ENCODE results near the gene EHBP1. TPM values are rescaled to one million over a fixed set of nuclear protein-coding genes. Genes with fewer than 3 reads are reported as not detected.

EHBP1 gene
- total and polyA plus RNA-seq, 2 donors (not counting 3 experiments of a cell fraction or from before 2014, with no cell fraction given) = 8.4 to 34.8 TPM

- POLR2A ChIA-PET = no interaction called here
- DNase-seq (ENCODE audit: low read depth, low spot score) = no peak
Measured at GRCh38 chr2:62801814-62802523, 96.5 kb downstream of the EHBP1 start.

GRCh38 chr2:62803961-62804360 is 98.4 kb downstream of the EHBP1 start:
- H3K4me3 ChIP-seq (replicated peaks in 1 of 3; ENCODE audit: insufficient read depth in 1 of 3, low read depth in 1 of 3, low read length in 3 of 3) = no peak overlapping the region
- H3K27ac ChIP-seq (ENCODE audit: insufficient read depth, low read depth, low read length) = no peak overlapping the region
- H3K27me3 ChIP-seq (ENCODE audit: control insufficient read depth in 2 of 2, insufficient read depth in 2 of 2, low read length in 2 of 2) = no peaks in the 10 kb centered on the region
- FAIRE-seq (no peak), DNase-seq (ENCODE audit: low read depth, low spot score) (no peak)
- H3K9me1 ChIP-seq (replicated peaks; ENCODE audit: control insufficient read depth, extremely low read depth, insufficient read depth, low read length) = no peaks in the 10 kb centered on the region
- no peaks in the 10 kb centered on the region for H3K4me1 ChIP-seq (ENCODE audit: control insufficient read depth, extremely low read depth, insufficient read depth, low read length)
- TF ChIP-seq FOS (IDR thresholded peaks at IDR 0.05; ENCODE audit: borderline replicate concordance, insufficient read depth, low read length) = no peak
- TF ChIP-seq, protein P1, sequence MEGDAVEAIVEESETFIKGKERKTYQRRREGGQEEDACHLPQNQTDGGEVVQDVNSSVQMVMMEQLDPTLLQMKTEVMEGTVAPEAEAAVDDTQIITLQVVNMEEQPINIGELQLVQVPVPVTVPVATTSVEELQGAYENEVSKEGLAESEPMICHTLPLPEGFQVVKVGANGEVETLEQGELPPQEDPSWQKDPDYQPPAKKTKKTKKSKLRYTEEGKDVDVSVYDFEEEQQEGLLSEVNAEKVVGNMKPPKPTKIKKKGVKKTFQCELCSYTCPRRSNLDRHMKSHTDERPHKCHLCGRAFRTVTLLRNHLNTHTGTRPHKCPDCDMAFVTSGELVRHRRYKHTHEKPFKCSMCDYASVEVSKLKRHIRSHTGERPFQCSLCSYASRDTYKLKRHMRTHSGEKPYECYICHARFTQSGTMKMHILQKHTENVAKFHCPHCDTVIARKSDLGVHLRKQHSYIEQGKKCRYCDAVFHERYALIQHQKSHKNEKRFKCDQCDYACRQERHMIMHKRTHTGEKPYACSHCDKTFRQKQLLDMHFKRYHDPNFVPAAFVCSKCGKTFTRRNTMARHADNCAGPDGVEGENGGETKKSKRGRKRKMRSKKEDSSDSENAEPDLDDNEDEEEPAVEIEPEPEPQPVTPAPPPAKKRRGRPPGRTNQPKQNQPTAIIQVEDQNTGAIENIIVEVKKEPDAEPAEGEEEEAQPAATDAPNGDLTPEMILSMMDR (IDR thresholded peaks at IDR 0.05; ENCODE audit: extremely low read depth in 1 of 2, insufficient read depth in 1 of 2, low read depth in 1 of 2, low read length in 2 of 2) = no peak
- TF ChIP-seq POLR2A (IDR thresholded peaks at IDR 0.05; ENCODE audit: low read depth, low read length) = no peak
- TF ChIP-seq JUN (IDR thresholded peaks at IDR 0.05; ENCODE audit: borderline replicate concordance, insufficient read depth, insufficient read length, low read depth) = no peak
- no peak for TF ChIP-seq GATA2 (IDR thresholded peaks at IDR 0.05; ENCODE audit: insufficient read depth, insufficient read length, low read depth, low read length)
- TF ChIP-seq EZH2 (IDR thresholded peaks at IDR 0.05; ENCODE audit: borderline replicate concordance, low read depth, low read length, severe bottlenecking) = no peak
- TF ChIP-seq POLR2AphosphoS5 (IDR thresholded peaks at IDR 0.05; ENCODE audit: insufficient read depth, low read depth, low read length) = no peak
- TF ChIP-seq, protein P2, sequence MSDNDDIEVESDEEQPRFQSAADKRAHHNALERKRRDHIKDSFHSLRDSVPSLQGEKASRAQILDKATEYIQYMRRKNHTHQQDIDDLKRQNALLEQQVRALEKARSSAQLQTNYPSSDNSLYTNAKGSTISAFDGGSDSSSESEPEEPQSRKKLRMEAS (IDR thresholded peaks at IDR 0.05; ENCODE audit: insufficient read depth, insufficient read length) = no peak
- no peak for TF ChIP-seq MYC (IDR thresholded peaks at IDR 0.05; ENCODE audit: low read depth, low read length)
- H3K9ac ChIP-seq (replicated peaks; ENCODE audit: extremely low read depth, insufficient read depth, low read length) = no peak overlapping the region
- no peak overlapping the region for H3K4me2 ChIP-seq (ENCODE audit: insufficient read depth, low read length)
- ChIA-PET POLR2A (no interaction called here), CTCF (no interaction called here)
- H3K9me3 ChIP-seq (replicated peaks; ENCODE audit: control insufficient read depth, insufficient read depth, low read length) = no peaks in the 10 kb centered on the region
- intact Hi-C loops (cut with micrococcal nuclease) (no loop called here), dilution Hi-C loops (cut with MboI; ENCODE audit: extremely low pct_ligation_motif_present, low sequenced_read_pairs) (no loop called here)
- no peaks in the 10 kb centered on the region for H3K36me3 ChIP-seq (ENCODE audit: control insufficient read depth in 2 of 2, extremely low read depth in 1 of 2, insufficient read depth in 2 of 2, low read length in 2 of 2)
- no peaks in the 10 kb centered on the region for H3K79me2 ChIP-seq (ENCODE audit: control insufficient read depth, insufficient read depth, low read length)
- H4K20me1 ChIP-seq (replicated peaks; ENCODE audit: control insufficient read depth, extremely low read depth, insufficient read depth, low read length) = no peaks in the 10 kb centered on the region
- no TSS peak for BruUV-seq (replicated peaks)
- H2AFZ ChIP-seq (ENCODE audit: low read depth, low read length) = no peak overlapping the region

More at GRCh38 chr2:62801814-62802523, 96.5 kb downstream of the EHBP1 start:
- Histone ChIP-seq H3K4me3 (replicated peaks in 1 of 3; ENCODE audit: insufficient read depth in 1 of 3, low read depth in 1 of 3, low read length in 3 of 3) (no peak overlapping the region), H3K9ac (replicated peaks; ENCODE audit: extremely low read depth, insufficient read depth, low read length) (no peak overlapping the region), H3K27ac (ENCODE audit: insufficient read depth, low read depth, low read length) (no peak overlapping the region), H4K20me1 (replicated peaks; ENCODE audit: control insufficient read depth, extremely low read depth, insufficient read depth, low read length) (no peaks in the 10 kb centered on the region), H3K9me3 (replicated peaks; ENCODE audit: control insufficient read depth, insufficient read depth, low read length) (no peaks in the 10 kb centered on the region), H2AFZ (ENCODE audit: low read depth, low read length) (no peak overlapping the region), H3K79me2 (ENCODE audit: control insufficient read depth, insufficient read depth, low read length) (no peaks in the 10 kb centered on the region), H3K27me3 (ENCODE audit: control insufficient read depth in 2 of 2, insufficient read depth in 2 of 2, low read length in 2 of 2) (no peaks in the 10 kb centered on the region), H3K4me1 (ENCODE audit: control insufficient read depth, extremely low read depth, insufficient read depth, low read length) (no peaks in the 10 kb centered on the region), H3K36me3 (ENCODE audit: control insufficient read depth in 2 of 2, extremely low read depth in 1 of 2, insufficient read depth in 2 of 2, low read length in 2 of 2) (no peaks in the 10 kb centered on the region), H3K4me2 (ENCODE audit: insufficient read depth, low read length) (no peak overlapping the region), H3K9me1 (replicated peaks; ENCODE audit: control insufficient read depth, extremely low read depth, insufficient read depth, low read length) (no peaks in the 10 kb centered on the region)
- no peak for FAIRE-seq
- CTCF ChIA-PET = interaction anchor here (1.7 kb wide), 1 partner anchor 345 kb away, joined by 4 read pairs; no protein-coding TSS in a partner anchor
- no TSS peak for BruUV-seq (replicated peaks)
- intact Hi-C loops (cut with micrococcal nuclease) = no loop called here
- dilution Hi-C loops (cut with MboI; ENCODE audit: extremely low pct_ligation_motif_present, low sequenced_read_pairs) = no loop called here
- TF ChIP-seq POLR2AphosphoS5 (IDR thresholded peaks at IDR 0.05; ENCODE audit: insufficient read depth, low read depth, low read length) = no peak
- TF ChIP-seq, protein P1 (IDR thresholded peaks at IDR 0.05; ENCODE audit: extremely low read depth in 1 of 2, insufficient read depth in 1 of 2, low read depth in 1 of 2, low read length in 2 of 2) = peak in 1 of 2 donors; percentile 18
